B cell (primary cell): Measurements from ENCODE around the gene PTPN1. TPM values are rescaled to one million over a fixed set of nuclear protein-coding genes. Genes with fewer than 3 reads are reported as not detected.

Experiments used
- ATAC-seq: fragments of 200-7000 bp; cut with Tn5 transposase; one replicate; pipeline ENCODE4 v1.10.0; 2021; ENCODE audit warnings: low read depth, mild to moderate bottlenecking, moderate number of reproducible peaks, moderate library complexity
- CTCF ChIA-PET: fragments of 350-600 bp; sonication (Branson Sonifier 250); formaldehyde crosslinking; loops from one replicate; lab custom pipeline; 2021; ENCODE audit warnings: antibody characterized with exemption, inconsistent platforms; lab: Charles Lee
- POLR2A ChIA-PET: fragments of 350-600 bp; sonication (Branson Sonifier 250); formaldehyde crosslinking; loops from one replicate; lab custom pipeline; 2021; ENCODE audit warnings: antibody characterized with exemption; lab: Charles Lee
- DNase-seq: peaks from one replicate; pipeline ENCODE4 v3.0.0; 2013
- H2AFZ ChIP-seq: 2 replicates; pipeline ENCODE4 v1.6.1; 2012; ENCODE audit warnings: mild to moderate bottlenecking, low read depth, low read length; ENCODE audit not compliant: insufficient read depth, poor library complexity, severe bottlenecking
- H3K27ac ChIP-seq, 2 donors: 1 replicate in 1 of 2; 2 replicates in 1 of 2; pipeline ENCODE4 v1.5.1; 2012 to 2013; ENCODE audit warnings: low read length in 2 of 2, mild to moderate bottlenecking in 2 of 2, moderate library complexity in 1 of 2
- H3K27me3 ChIP-seq, 4 experiments: fragments of 200-600 bp in 1 of 4; sonication (generic) in 1 of 4; replicated peaks in 1 of 4; 1 replicate in 2 of 4; 2 replicates in 2 of 4; pipeline versions ENCODE4 v1.6.1 to v1.7.0; 2013 to 2016; ENCODE audit warnings: low read length in 3 of 4, mild to moderate bottlenecking in 2 of 4, mixed read lengths in 1 of 4, moderate library complexity in 1 of 4; ENCODE audit not compliant: insufficient read depth in 4 of 4, control insufficient read depth in 3 of 4; ENCODE audit errors: control extremely low read depth in 1 of 4
- H3K36me3 ChIP-seq, 2 experiments: replicated peaks in 1 of 2; 1 replicate in 1 of 2; 2 replicates in 1 of 2; pipeline versions ENCODE4 v1.6.1 to v1.7.1; 2013; ENCODE audit warnings: low read length in 1 of 2; ENCODE audit not compliant: insufficient read depth in 2 of 2, control insufficient read depth in 1 of 2; ENCODE audit errors: control extremely low read depth in 1 of 2, extremely low read depth in 1 of 2
- H3K4me1 ChIP-seq, 2 donors: fragments of 200-600 bp in 1 of 2; sonication (generic) in 1 of 2; 1 replicate in 1 of 2; 2 replicates in 1 of 2; pipeline versions ENCODE4 v1.5.1 to v1.6.1; 2013 to 2017; ENCODE audit warnings: low read length in 2 of 2; ENCODE audit not compliant: control insufficient read depth in 2 of 2, insufficient read depth in 2 of 2
- H3K4me2 ChIP-seq: replicated peaks from 2 replicates; pipeline ENCODE3; 2012; ENCODE audit warnings: mild to moderate bottlenecking, low read depth, low read length; ENCODE audit not compliant: poor library complexity, severe bottlenecking
- H3K4me3 ChIP-seq, 5 experiments: fragments of 200-600 bp in 1 of 5; sonication (generic) in 1 of 5; 1 replicate in 3 of 5; 2 replicates in 2 of 5; pipeline versions ENCODE4 v1.5.1 to v1.7.0; 2011 to 2016; ENCODE audit warnings: low read length in 4 of 5, mild to moderate bottlenecking in 4 of 5, low read depth in 2 of 5, control low read depth in 1 of 5, moderate library complexity in 1 of 5; ENCODE audit not compliant: insufficient read depth in 1 of 5; ENCODE audit errors: control extremely low read depth in 1 of 5, extremely low read depth in 1 of 5
- H3K79me2 ChIP-seq: fragments of 200-600 bp; sonication (generic); one replicate; pipeline ENCODE4 v1.6.0; 2016; ENCODE audit warnings: low read length; ENCODE audit not compliant: control insufficient read depth, insufficient read depth
- H3K9ac ChIP-seq: fragments of 200-600 bp; sonication (generic); 2 replicates; pipeline ENCODE4 v1.6.1; 2017; ENCODE audit warnings: mild to moderate bottlenecking, low read length, moderate library complexity
- H3K9me3 ChIP-seq, 3 donors: one replicate each; pipeline versions ENCODE4 v1.6.1 to v1.7.1; 2013; ENCODE audit warnings: low read length in 2 of 3; ENCODE audit not compliant: control insufficient read depth in 2 of 3, insufficient read depth in 1 of 3; ENCODE audit errors: control extremely low read depth in 1 of 3
- H4K20me1 ChIP-seq: 2 replicates; pipeline ENCODE4 v1.6.0; 2012; ENCODE audit warnings: mild to moderate bottlenecking, low read length; ENCODE audit not compliant: insufficient read depth, control insufficient read depth, poor library complexity, severe bottlenecking
- H3K27ac Mint-ChIP-seq: one replicate; pipeline ENCODE4 v1.8.0; 2021; ENCODE audit warnings: mixed read lengths
- H3K27me3 Mint-ChIP-seq: one replicate; pipeline ENCODE4 v1.8.0; 2021; ENCODE audit warnings: mixed read lengths
- H3K4me1 Mint-ChIP-seq: one replicate; pipeline ENCODE4 v1.8.0; 2021; ENCODE audit warnings: mixed read lengths
- H3K4me3 Mint-ChIP-seq: one replicate; pipeline ENCODE4 v1.8.0; 2021; ENCODE audit warnings: mixed read lengths
- H3K9me3 Mint-ChIP-seq: one replicate; pipeline ENCODE4 v1.8.0; 2022; ENCODE audit warnings: mixed read lengths; ENCODE audit not compliant: insufficient read depth
- EZH2 ChIP-seq: IDR thresholded peaks from 2 replicates; pipeline ENCODE4 v1.6.1; 2012; ENCODE audit warnings: borderline replicate concordance, low read depth, mild to moderate bottlenecking, moderate library complexity, low read length; ENCODE audit not compliant: insufficient read depth, poor library complexity, severe bottlenecking
- WGBS: methylation state at CpG from one replicate; pipeline ENCODE4 v1.1.5; 2013; ENCODE audit warnings: missing lambda C conversion rate; ENCODE audit not compliant: insufficient coverage; 5-methylcytosine and 5-hydroxymethylcytosine counted together
- intact Hi-C: fragments of 100-400 bp; cut with micrococcal nuclease; formaldehyde crosslinking; loops from one replicate; pipeline ENCODE4 v1.10.0; 2022
- polyA plus RNA-seq: library from polyadenylated mRNA; depleted of rRNA; stranded (reverse); fragments of >200 nt; gene quantifications from 2 replicates; pipeline ENCODE4 v1.2.3, GENCODE V29; 2012
- total RNA-seq, 2 donors: library from RNA; stranded (reverse); fragments of 120-200 nt in 1 of 2; gene quantifications; 1 replicate in 1 of 2; 2 replicates in 1 of 2; pipeline versions ENCODE4 v1.2.3 to v1.2.4, GENCODE V29; 2013 to 2022
- TF ChIP-seq, protein P1 (sequence below): fragments of 200-600 bp; IDR thresholded peaks from one replicate; pipeline ENCODE4 v1.8.0; 2022; ENCODE audit warnings: antibody characterized with exemption, mild to moderate bottlenecking

The PTPN1 gene
- total and polyA plus RNA-seq, 2 donors (not counting 1 experiment from before 2014, with no cell fraction given) = 77.4 to 134 TPM

DNA sequence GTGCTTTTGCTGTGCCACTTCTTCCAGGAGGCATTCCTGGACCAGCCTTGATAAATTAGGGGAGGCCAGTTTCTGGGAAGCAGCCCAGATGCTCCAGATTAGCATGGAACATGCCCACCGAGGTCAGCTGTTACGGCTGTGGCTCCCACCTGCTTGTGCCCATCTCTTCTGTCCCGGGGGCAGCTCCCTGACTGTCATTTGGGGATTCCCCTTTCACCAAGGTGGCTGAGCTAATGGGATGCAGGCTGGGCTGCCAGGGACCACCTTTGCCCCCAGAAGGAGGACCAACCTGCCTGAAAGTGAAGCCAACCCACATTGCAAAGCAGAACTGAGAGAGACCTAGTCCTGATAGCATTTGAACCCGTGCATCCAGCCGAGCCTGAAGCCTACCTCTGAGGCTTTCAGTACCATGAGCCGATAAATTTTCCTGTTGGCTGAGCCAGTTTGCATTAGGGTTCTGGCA, 85.3 kb downstream of the PTPN1 start:
- H3K36me3 ChIP-seq = no peaks in the 10 kb centered on the region
- H3K9me3 ChIP-seq = no peaks in the 10 kb centered on the region
- no peaks in the 10 kb centered on the region for H3K27me3 ChIP-seq
- no peaks in the 10 kb centered on the region for H4K20me1 ChIP-seq
- no peaks in the 10 kb centered on the region for H3K27me3 Mint-ChIP-seq
- no peak overlapping the region for H2AFZ ChIP-seq
- peaks cover 24% of the 10 kb centered on the region for H3K4me1 Mint-ChIP-seq
- no peaks in the 10 kb centered on the region for H3K79me2 ChIP-seq
- no peak overlapping the region for H3K4me3 ChIP-seq
- DNase-seq (no peak), ATAC-seq (peak; percentile 10)
- ChIA-PET POLR2A (no interaction called here), CTCF (interaction anchor here (1.0 to 1.8 kb wide), 4 partner anchors 9 to 91 kb away, joined by 3 to 9 read pairs (median 4); no protein-coding TSS in a partner anchor)
- TF ChIP-seq, protein P1, sequence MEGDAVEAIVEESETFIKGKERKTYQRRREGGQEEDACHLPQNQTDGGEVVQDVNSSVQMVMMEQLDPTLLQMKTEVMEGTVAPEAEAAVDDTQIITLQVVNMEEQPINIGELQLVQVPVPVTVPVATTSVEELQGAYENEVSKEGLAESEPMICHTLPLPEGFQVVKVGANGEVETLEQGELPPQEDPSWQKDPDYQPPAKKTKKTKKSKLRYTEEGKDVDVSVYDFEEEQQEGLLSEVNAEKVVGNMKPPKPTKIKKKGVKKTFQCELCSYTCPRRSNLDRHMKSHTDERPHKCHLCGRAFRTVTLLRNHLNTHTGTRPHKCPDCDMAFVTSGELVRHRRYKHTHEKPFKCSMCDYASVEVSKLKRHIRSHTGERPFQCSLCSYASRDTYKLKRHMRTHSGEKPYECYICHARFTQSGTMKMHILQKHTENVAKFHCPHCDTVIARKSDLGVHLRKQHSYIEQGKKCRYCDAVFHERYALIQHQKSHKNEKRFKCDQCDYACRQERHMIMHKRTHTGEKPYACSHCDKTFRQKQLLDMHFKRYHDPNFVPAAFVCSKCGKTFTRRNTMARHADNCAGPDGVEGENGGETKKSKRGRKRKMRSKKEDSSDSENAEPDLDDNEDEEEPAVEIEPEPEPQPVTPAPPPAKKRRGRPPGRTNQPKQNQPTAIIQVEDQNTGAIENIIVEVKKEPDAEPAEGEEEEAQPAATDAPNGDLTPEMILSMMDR = no peak
- no peak for TF ChIP-seq EZH2
- H3K27ac ChIP-seq = no peak overlapping the region
- H3K4me3 Mint-ChIP-seq = no peak overlapping the region
- peak overlapping the region; percentile 61 for H3K27ac Mint-ChIP-seq
- peak overlapping the region; percentile 15 for H3K4me2 ChIP-seq
- no peak overlapping the region for H3K9ac ChIP-seq
- WGBS = 90% methylated on average over 6 of the region's 6 CpGs
- peaks cover 12 to 26% of the 10 kb centered on the region in 2 donors for H3K4me1 ChIP-seq
- H3K9me3 Mint-ChIP-seq = no peaks in the 10 kb centered on the region
- intact Hi-C loops = no loop called here

DNA sequence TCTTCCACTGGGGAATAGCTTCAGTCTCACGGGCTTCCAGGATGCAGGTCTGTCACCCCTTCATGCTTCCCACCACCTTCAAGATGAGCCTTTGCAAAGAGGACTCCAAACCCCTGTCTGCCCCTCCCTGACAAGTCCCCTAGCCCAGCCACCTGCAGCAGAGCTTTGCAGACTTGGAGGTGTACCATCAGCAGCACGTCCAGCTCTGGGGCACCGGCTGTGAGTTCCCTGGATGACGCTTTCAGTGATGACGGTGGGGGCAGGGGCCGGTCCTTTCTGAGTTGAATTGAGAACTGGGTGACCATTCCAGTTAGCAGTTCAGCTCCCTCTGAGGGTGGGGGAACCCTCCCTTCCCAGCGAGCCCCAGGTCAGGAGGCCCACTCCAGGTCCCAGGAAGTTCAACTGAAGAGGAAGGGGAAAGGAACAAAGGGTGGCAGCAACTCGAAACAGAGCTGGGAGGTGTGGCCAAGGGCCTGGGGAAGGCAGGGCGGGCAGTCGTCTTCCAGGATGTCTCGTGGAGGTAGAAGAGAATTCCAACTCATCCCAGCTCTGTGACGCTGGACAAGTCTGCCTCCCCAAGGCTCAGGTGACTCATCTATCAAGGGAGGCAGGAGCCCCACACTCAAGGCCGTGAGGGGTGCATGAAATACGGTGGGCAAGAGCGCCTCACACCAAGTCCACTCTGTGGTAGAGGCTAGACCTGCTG, 86.0 kb downstream of the PTPN1 start:
- H3K79me2 ChIP-seq = no peaks in the 10 kb centered on the region
- peaks cover 3% of the 10 kb centered on the region for H3K27me3 Mint-ChIP-seq
- no peaks in the 10 kb centered on the region for H3K9me3 ChIP-seq
- no peaks in the 10 kb centered on the region for H3K9me3 Mint-ChIP-seq
- peaks cover 12 to 26% of the 10 kb centered on the region in 2 donors for H3K4me1 ChIP-seq
- H4K20me1 ChIP-seq = no peaks in the 10 kb centered on the region
- TF ChIP-seq, protein P1 = no peak
- no peak for TF ChIP-seq EZH2
- peak overlapping the region; percentile 15 for H3K4me2 ChIP-seq
- H3K4me3 Mint-ChIP-seq = no peak overlapping the region
- H3K27ac Mint-ChIP-seq = peak overlapping the region; percentile 41
- intact Hi-C loops = no loop called here
- ATAC-seq = no peak
- H2AFZ ChIP-seq = no peak overlapping the region
- peak; percentile 23 for DNase-seq
- ChIA-PET POLR2A (no interaction called here), CTCF (interaction anchor here (1.0 to 3.5 kb wide), 3 partner anchors 7 to 12 kb away, joined by 3 to 18 read pairs (median 9); no protein-coding TSS in a partner anchor)
- H3K36me3 ChIP-seq = no peaks in the 10 kb centered on the region
- H3K4me1 Mint-ChIP-seq = peaks cover 26% of the 10 kb centered on the region
- H3K4me3 ChIP-seq = no peak overlapping the region
- WGBS = 76% methylated on average over 14 of the region's 15 CpGs
- H3K27ac ChIP-seq = no peak overlapping the region
- no peaks in the 10 kb centered on the region for H3K27me3 ChIP-seq
- no peak overlapping the region for H3K9ac ChIP-seq
